ENCODE measurements around the gene LSAMP. TPM values are rescaled to one million over a fixed set of nuclear protein-coding genes. Genes with fewer than 3 reads are reported as not detected.

The LSAMP gene
- total RNA-seq, 1 donor from 2014 or later: 16.4 TPM

DNA sequence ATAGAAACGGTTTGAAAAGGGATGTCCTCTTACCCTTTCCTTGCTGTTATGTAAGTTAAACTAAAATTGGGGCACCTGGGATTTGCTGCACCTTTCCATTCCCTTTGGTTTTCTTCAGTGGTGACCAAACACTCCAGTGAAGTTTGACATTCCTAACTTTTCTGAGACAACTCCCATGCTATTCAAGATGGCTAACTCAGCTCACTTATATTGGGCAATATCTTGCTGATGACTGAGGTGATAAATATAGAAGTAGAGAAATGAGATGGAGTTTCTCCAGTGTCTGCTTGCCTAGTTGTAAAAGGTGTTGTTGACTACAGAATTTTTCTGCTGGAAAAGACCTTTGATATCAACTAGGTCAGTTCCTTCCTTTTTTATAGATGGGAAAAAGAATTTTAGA lies 530.2 kb downstream of the LSAMP start:
- H3K9ac ChIP-seq (ENCODE audit: low read length): no peak overlapping the region
- H3K4me1 Mint-ChIP-seq (ENCODE audit: low read depth, unreplicated experiment): no peaks in the 10 kb centered on the region
- TF ChIP-seq EZH2 (IDR thresholded peaks at IDR 0.05; ENCODE audit: insufficient read depth, low read length): no peak
- TF ChIP-seq, protein P1, sequence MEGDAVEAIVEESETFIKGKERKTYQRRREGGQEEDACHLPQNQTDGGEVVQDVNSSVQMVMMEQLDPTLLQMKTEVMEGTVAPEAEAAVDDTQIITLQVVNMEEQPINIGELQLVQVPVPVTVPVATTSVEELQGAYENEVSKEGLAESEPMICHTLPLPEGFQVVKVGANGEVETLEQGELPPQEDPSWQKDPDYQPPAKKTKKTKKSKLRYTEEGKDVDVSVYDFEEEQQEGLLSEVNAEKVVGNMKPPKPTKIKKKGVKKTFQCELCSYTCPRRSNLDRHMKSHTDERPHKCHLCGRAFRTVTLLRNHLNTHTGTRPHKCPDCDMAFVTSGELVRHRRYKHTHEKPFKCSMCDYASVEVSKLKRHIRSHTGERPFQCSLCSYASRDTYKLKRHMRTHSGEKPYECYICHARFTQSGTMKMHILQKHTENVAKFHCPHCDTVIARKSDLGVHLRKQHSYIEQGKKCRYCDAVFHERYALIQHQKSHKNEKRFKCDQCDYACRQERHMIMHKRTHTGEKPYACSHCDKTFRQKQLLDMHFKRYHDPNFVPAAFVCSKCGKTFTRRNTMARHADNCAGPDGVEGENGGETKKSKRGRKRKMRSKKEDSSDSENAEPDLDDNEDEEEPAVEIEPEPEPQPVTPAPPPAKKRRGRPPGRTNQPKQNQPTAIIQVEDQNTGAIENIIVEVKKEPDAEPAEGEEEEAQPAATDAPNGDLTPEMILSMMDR (IDR thresholded peaks at IDR 0.05; ENCODE audit: insufficient read depth, low read depth, low read length): no peak

DNA sequence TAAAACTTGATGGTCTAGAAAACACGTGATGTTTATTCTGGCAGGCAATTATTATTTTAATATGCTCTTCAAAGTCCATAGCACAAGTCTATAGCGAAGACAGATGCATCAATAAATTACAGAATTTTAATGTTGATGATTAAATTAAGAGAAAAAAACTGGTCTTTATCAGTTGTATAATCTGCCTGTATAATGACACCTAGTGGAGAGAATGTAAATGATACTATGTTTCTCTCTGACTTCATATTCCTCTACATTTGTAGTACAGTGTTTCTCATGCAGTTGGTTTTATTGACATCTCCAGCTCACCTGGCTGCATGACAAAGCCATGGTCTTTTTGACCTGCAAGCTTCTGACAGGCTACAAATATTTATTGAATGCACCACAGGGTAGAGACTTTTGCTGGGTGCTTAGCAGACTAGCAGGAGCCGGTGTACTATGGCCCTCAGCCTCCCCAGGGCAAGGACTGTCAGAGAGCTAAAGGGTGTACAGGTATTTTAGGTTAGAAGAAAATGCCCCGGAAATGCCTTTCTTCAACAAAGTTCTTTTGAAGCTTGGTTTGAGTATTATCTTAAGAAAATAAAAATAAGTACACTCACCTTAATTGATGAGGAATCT lies 532.1 kb downstream of the LSAMP start:
- no peaks in the 10 kb centered on the region for H3K4me1 Mint-ChIP-seq (ENCODE audit: low read depth, unreplicated experiment)
- H3K4me3 Mint-ChIP-seq (ENCODE audit: unreplicated experiment): no peak overlapping the region
- Histone ChIP-seq H3K27ac (ENCODE audit: low read depth, low read length) (no peak overlapping the region), H4K20me1 (ENCODE audit: insufficient read depth, low read length) (no peaks in the 10 kb centered on the region), H3K9me3 (ENCODE audit: insufficient read depth, low read depth, low read length) (no peaks in the 10 kb centered on the region), H3K79me2 (ENCODE audit: insufficient read depth, low read length) (no peaks in the 10 kb centered on the region), H3K4me3 (ENCODE audit: insufficient read depth, low read depth, low read length) (no peak overlapping the region), H2AFZ (ENCODE audit: low read depth, low read length) (no peak overlapping the region), H3K4me1 (ENCODE audit: insufficient read depth, low read length) (no peaks in the 10 kb centered on the region), H3K4me2 (ENCODE audit: low read length) (no peak overlapping the region), H3K9ac (ENCODE audit: low read length) (no peak overlapping the region), H3K27me3 (ENCODE audit: insufficient read depth, low read length) (no peaks in the 10 kb centered on the region), H3K36me3 (ENCODE audit: insufficient read depth, low read length) (no peaks in the 10 kb centered on the region)
- DNase-seq (ENCODE audit: low read depth) (no peak), FAIRE-seq (no peak)
- no peak for TF ChIP-seq EZH2 (IDR thresholded peaks at IDR 0.05; ENCODE audit: insufficient read depth, low read length)
- TF ChIP-seq, protein P1 (IDR thresholded peaks at IDR 0.05; ENCODE audit: insufficient read depth, low read depth, low read length): peak; percentile 50
- H3K27ac Mint-ChIP-seq (ENCODE audit: unreplicated experiment): no peak overlapping the region
- no peaks in the 10 kb centered on the region for H3K27me3 Mint-ChIP-seq (ENCODE audit: low read depth, unreplicated experiment)
- H3K9me3 Mint-ChIP-seq (ENCODE audit: unreplicated experiment): no peaks in the 10 kb centered on the region
- no peaks in the 10 kb centered on the region for H3K36me3 Mint-ChIP-seq (ENCODE audit: low read depth, unreplicated experiment)

More for the DNA sequence above, 530.2 kb downstream of the LSAMP start:
- Histone ChIP-seq H2AFZ (ENCODE audit: low read depth, low read length) (no peak overlapping the region), H3K36me3 (ENCODE audit: insufficient read depth, low read length) (no peaks in the 10 kb centered on the region), H3K27ac (ENCODE audit: low read depth, low read length) (no peak overlapping the region), H3K27me3 (ENCODE audit: insufficient read depth, low read length) (no peaks in the 10 kb centered on the region), H3K79me2 (ENCODE audit: insufficient read depth, low read length) (no peaks in the 10 kb centered on the region), H4K20me1 (ENCODE audit: insufficient read depth, low read length) (no peaks in the 10 kb centered on the region), H3K4me3 (ENCODE audit: insufficient read depth, low read depth, low read length) (no peak overlapping the region), H3K4me2 (ENCODE audit: low read length) (no peak overlapping the region), H3K9me3 (ENCODE audit: insufficient read depth, low read depth, low read length) (no peaks in the 10 kb centered on the region), H3K4me1 (ENCODE audit: insufficient read depth, low read length) (no peaks in the 10 kb centered on the region)
- Mint-ChIP-seq H3K27ac (ENCODE audit: unreplicated experiment) (no peak overlapping the region), H3K4me3 (ENCODE audit: unreplicated experiment) (no peak overlapping the region), H3K9me3 (ENCODE audit: unreplicated experiment) (no peaks in the 10 kb centered on the region), H3K36me3 (ENCODE audit: low read depth, unreplicated experiment) (no peaks in the 10 kb centered on the region), H3K27me3 (ENCODE audit: low read depth, unreplicated experiment) (no peaks in the 10 kb centered on the region)
- DNase-seq (ENCODE audit: low read depth) (no peak), FAIRE-seq (no peak)

DNA sequence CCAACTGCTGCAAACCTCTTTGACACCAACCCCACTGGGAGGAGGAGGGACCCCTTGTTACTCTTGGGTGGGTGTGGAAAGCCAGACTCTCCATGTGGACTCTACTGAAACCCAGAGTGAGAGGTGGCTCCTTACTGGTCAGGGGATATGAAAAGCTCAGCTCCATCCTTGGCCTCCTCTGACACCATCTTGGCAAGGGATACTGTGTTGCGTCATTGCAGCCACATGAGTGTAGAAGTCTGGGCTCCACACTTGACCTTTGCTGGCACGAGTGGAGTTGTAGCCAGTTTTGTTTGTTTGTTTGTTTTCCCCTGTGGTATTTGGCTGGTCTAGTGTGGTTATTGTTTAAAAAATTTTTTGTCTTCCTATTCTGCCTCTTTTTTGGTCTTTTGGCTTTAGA lies 532.9 kb downstream of the LSAMP start:
- Histone ChIP-seq H3K9ac (ENCODE audit: low read length) (no peak overlapping the region), H3K4me3 (ENCODE audit: insufficient read depth, low read depth, low read length) (no peak overlapping the region), H3K36me3 (ENCODE audit: insufficient read depth, low read length) (no peaks in the 10 kb centered on the region), H3K4me2 (ENCODE audit: low read length) (no peak overlapping the region), H3K27ac (ENCODE audit: low read depth, low read length) (no peak overlapping the region), H3K79me2 (ENCODE audit: insufficient read depth, low read length) (no peaks in the 10 kb centered on the region), H2AFZ (ENCODE audit: low read depth, low read length) (no peak overlapping the region), H3K27me3 (ENCODE audit: insufficient read depth, low read length) (no peaks in the 10 kb centered on the region), H3K9me3 (ENCODE audit: insufficient read depth, low read depth, low read length) (no peaks in the 10 kb centered on the region), H4K20me1 (ENCODE audit: insufficient read depth, low read length) (no peaks in the 10 kb centered on the region), H3K4me1 (ENCODE audit: insufficient read depth, low read length) (no peaks in the 10 kb centered on the region)
- H3K9me3 Mint-ChIP-seq (ENCODE audit: unreplicated experiment): no peaks in the 10 kb centered on the region
- no peak for DNase-seq (ENCODE audit: low read depth)
- H3K36me3 Mint-ChIP-seq (ENCODE audit: low read depth, unreplicated experiment): no peaks in the 10 kb centered on the region
- no peaks in the 10 kb centered on the region for H3K4me1 Mint-ChIP-seq (ENCODE audit: low read depth, unreplicated experiment)
- H3K27me3 Mint-ChIP-seq (ENCODE audit: low read depth, unreplicated experiment): no peaks in the 10 kb centered on the region
- H3K27ac Mint-ChIP-seq (ENCODE audit: unreplicated experiment): no peak overlapping the region
- no peak for FAIRE-seq
- no peak overlapping the region for H3K4me3 Mint-ChIP-seq (ENCODE audit: unreplicated experiment)
- TF ChIP-seq, protein P1 (IDR thresholded peaks at IDR 0.05; ENCODE audit: insufficient read depth, low read depth, low read length): no peak
- TF ChIP-seq EZH2 (IDR thresholded peaks at IDR 0.05; ENCODE audit: insufficient read depth, low read length): no peak

Data from astrocyte (in vitro differentiated cells and primary cell).